ENCODE measurements around the gene JAM3.

DNA sequence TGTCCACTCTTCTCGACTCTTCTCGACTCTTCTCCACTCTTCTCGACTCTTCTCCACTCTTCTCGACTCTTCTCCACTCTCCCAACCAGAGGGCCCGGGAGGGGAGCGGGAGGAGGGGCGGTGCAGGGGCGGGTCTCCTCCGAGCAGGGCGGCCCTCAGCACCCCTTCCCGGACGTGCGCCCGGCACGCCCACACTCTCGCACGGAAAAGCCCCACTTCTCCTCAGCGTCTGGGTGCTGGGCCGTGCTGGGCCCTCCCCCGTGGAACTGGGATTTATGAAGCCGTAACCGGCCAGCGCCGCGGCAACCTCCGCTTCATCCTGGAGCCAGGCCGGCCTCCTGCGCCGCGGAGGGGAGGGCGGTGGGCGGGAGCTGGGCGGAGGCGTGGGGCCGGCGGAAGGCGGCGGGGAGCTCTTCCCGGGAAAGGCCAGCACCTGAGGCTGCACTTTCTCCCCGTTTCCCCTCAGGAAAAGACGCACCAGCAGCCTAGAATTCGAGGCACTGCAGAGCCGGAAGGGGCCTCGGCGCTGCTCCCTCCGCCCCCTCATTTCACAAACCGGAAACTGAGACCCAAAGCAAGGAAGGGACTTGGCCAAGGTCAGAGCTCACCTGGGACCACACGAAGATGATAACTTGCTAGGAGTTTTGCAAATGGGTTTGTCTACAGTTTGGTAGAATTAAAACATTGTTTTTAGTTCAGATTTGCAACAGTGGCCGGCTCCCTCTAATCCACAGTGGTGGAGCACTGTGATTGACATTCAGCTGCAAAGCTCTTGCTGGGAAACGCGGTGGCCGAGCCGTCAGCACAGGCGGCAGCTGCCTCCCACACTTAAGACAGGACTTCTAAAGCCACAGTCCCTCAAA lies 31.6 kb upstream of the JAM3 start:
- TF ChIP-seq POLR2AphosphoS5 (IDR thresholded peaks at IDR 0.05; ENCODE audit: borderline replicate concordance, low read depth, low read length): peak; percentile 55
- no peak for TF ChIP-seq EZH2 (IDR thresholded peaks at IDR 0.05)
- no peak for TF ChIP-seq FOXP2 (optimal IDR thresholded peaks at IDR 0.05; ENCODE audit: control extremely low read depth, extremely low read length, insufficient read depth)

All from SK-N-MC (cell line).